ENCODE results near the gene DIS3L2. TPM values are rescaled to one million over a fixed set of nuclear protein-coding genes. Genes with fewer than 3 reads are reported as not detected.

Gene DIS3L2
- total RNA-seq, 1 experiment from 2014 or later = 28.5 TPM

DNA sequence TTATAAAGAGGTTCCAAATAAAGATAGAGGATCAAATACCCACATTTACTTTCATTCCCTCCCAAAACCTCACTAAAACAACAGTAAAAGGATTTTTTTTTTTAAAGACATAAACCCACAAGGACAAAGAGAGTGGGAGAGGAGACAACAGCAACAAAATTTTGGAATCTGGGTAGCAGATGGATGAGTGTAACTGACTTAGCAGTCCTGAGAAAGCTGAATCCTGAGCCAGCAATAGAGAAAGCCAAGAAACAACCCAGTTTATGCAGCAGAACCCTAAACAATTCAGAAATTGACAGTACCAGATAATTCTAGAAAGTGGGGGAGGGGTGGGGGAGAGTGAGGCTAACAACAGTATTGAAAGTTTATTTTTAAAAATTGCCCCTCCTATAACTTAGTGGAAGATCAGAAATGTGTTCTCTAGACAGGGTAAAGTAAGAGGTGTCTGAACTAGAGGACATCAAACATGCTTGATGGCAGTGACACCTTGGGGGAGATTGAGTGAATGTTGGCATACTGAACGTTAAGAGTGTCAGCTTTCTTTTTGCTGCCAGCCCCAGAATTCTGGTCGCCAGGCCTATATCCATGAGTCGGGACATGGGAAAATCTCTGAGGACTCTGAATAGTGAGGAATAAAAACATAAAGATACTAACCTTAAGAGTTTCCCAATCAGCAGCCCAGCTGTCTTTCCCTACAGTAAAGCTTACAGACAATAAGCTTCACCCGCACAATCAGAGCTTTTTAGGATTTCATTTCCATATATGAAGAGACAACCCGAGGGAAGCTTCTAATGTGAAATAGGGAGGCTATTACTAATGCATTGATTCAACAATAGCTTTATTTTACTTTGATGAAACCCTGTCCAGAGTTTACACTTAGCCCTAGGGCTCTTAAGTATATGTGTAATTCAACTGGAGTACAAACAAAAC is 289.0 kb downstream of the DIS3L2 start:
- POLR2A ChIA-PET = no interaction called here
- Mint-ChIP-seq H3K27ac (no peak overlapping the region), H3K9me3 (no peaks in the 10 kb centered on the region), H3K27me3 (ENCODE audit: low read depth) (no peaks in the 10 kb centered on the region), H3K4me3 (no peak overlapping the region), H3K36me3 (no peaks in the 10 kb centered on the region), H3K4me1 (no peaks in the 10 kb centered on the region)
- DNase-seq (ENCODE audit: low spot score) (no peak), ATAC-seq (no peak)
- CTCF ChIA-PET = no interaction called here
- TF ChIP-seq SP1 (CRISPR knock-in tag; conservative IDR thresholded peaks at IDR 0.05) (no peak), ZNF396 (CRISPR knock-in tag; IDR thresholded peaks at IDR 0.05; ENCODE audit: borderline replicate concordance) (no peak), TP53 (CRISPR knock-in tag; IDR thresholded peaks at IDR 0.05) (no peak), NR3C1 (CRISPR knock-in tag; conservative IDR thresholded peaks at IDR 0.05; ENCODE audit: low read depth) (no peak), JUN (CRISPR knock-in tag; IDR thresholded peaks at IDR 0.05) (no peak), CREM (CRISPR knock-in tag; IDR thresholded peaks at IDR 0.05) (no peak), ZSCAN18 (CRISPR knock-in tag; IDR thresholded peaks at IDR 0.05) (no peak), ATF6 (CRISPR knock-in tag; IDR thresholded peaks at IDR 0.05) (no peak), ZNF219 (CRISPR knock-in tag; IDR thresholded peaks at IDR 0.05; ENCODE audit: borderline replicate concordance) (no peak), ATF1 (CRISPR knock-in tag; IDR thresholded peaks at IDR 0.05) (no peak), NFATC4 (CRISPR knock-in tag; IDR thresholded peaks at IDR 0.05) (no peak), MYBL2 (CRISPR knock-in tag; IDR thresholded peaks at IDR 0.05) (no peak), FOXJ3 (CRISPR knock-in tag; IDR thresholded peaks at IDR 0.05; ENCODE audit: borderline replicate concordance) (no peak), HMGA2 (CRISPR knock-in tag; IDR thresholded peaks at IDR 0.05) (no peak)
- TF ChIP-seq, protein P1, sequence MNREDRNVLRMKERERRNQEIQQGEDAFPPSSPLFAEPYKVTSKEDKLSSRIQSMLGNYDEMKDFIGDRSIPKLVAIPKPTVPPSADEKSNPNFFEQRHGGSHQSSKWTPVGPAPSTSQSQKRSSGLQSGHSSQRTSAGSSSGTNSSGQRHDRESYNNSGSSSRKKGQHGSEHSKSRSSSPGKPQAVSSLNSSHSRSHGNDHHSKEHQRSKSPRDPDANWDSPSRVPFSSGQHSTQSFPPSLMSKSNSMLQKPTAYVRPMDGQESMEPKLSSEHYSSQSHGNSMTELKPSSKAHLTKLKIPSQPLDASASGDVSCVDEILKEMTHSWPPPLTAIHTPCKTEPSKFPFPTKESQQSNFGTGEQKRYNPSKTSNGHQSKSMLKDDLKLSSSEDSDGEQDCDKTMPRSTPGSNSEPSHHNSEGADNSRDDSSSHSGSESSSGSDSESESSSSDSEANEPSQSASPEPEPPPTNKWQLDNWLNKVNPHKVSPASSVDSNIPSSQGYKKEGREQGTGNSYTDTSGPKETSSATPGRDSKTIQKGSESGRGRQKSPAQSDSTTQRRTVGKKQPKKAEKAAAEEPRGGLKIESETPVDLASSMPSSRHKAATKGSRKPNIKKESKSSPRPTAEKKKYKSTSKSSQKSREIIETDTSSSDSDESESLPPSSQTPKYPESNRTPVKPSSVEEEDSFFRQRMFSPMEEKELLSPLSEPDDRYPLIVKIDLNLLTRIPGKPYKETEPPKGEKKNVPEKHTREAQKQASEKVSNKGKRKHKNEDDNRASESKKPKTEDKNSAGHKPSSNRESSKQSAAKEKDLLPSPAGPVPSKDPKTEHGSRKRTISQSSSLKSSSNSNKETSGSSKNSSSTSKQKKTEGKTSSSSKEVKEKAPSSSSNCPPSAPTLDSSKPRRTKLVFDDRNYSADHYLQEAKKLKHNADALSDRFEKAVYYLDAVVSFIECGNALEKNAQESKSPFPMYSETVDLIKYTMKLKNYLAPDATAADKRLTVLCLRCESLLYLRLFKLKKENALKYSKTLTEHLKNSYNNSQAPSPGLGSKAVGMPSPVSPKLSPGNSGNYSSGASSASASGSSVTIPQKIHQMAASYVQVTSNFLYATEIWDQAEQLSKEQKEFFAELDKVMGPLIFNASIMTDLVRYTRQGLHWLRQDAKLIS (CRISPR knock-in tag; IDR thresholded peaks at IDR 0.05; ENCODE audit: borderline replicate concordance) = no peak
- TF ChIP-seq, protein P2, sequence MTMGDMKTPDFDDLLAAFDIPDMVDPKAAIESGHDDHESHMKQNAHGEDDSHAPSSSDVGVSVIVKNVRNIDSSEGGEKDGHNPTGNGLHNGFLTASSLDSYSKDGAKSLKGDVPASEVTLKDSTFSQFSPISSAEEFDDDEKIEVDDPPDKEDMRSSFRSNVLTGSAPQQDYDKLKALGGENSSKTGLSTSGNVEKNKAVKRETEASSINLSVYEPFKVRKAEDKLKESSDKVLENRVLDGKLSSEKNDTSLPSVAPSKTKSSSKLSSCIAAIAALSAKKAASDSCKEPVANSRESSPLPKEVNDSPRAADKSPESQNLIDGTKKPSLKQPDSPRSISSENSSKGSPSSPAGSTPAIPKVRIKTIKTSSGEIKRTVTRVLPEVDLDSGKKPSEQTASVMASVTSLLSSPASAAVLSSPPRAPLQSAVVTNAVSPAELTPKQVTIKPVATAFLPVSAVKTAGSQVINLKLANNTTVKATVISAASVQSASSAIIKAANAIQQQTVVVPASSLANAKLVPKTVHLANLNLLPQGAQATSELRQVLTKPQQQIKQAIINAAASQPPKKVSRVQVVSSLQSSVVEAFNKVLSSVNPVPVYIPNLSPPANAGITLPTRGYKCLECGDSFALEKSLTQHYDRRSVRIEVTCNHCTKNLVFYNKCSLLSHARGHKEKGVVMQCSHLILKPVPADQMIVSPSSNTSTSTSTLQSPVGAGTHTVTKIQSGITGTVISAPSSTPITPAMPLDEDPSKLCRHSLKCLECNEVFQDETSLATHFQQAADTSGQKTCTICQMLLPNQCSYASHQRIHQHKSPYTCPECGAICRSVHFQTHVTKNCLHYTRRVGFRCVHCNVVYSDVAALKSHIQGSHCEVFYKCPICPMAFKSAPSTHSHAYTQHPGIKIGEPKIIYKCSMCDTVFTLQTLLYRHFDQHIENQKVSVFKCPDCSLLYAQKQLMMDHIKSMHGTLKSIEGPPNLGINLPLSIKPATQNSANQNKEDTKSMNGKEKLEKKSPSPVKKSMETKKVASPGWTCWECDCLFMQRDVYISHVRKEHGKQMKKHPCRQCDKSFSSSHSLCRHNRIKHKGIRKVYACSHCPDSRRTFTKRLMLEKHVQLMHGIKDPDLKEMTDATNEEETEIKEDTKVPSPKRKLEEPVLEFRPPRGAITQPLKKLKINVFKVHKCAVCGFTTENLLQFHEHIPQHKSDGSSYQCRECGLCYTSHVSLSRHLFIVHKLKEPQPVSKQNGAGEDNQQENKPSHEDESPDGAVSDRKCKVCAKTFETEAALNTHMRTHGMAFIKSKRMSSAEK (CRISPR knock-in tag; IDR thresholded peaks at IDR 0.05; ENCODE audit: borderline replicate concordance) = no peak
- TF ChIP-seq, protein P3, sequence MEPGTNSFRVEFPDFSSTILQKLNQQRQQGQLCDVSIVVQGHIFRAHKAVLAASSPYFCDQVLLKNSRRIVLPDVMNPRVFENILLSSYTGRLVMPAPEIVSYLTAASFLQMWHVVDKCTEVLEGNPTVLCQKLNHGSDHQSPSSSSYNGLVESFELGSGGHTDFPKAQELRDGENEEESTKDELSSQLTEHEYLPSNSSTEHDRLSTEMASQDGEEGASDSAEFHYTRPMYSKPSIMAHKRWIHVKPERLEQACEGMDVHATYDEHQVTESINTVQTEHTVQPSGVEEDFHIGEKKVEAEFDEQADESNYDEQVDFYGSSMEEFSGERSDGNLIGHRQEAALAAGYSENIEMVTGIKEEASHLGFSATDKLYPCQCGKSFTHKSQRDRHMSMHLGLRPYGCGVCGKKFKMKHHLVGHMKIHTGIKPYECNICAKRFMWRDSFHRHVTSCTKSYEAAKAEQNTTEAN (CRISPR knock-in tag; IDR thresholded peaks at IDR 0.05) = no peak
- TF ChIP-seq, protein P4, sequence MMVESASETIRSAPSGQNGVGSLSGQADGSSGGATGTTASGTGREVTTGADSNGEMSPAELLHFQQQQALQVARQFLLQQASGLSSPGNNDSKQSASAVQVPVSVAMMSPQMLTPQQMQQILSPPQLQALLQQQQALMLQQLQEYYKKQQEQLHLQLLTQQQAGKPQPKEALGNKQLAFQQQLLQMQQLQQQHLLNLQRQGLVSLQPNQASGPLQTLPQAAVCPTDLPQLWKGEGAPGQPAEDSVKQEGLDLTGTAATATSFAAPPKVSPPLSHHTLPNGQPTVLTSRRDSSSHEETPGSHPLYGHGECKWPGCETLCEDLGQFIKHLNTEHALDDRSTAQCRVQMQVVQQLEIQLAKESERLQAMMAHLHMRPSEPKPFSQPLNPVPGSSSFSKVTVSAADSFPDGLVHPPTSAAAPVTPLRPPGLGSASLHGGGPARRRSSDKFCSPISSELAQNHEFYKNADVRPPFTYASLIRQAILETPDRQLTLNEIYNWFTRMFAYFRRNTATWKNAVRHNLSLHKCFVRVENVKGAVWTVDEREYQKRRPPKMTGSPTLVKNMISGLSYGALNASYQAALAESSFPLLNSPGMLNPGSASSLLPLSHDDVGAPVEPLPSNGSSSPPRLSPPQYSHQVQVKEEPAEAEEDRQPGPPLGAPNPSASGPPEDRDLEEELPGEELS (CRISPR knock-in tag; IDR thresholded peaks at IDR 0.05) = no peak

All from WTC11 (cell line).